GM18861 (cell line): ENCODE results near the gene HACD1.

Experiments used
- ATAC-seq: cut with Tn5 transposase; IDR thresholded peaks from one replicate; pipeline ENCODE4 v1.9.1; 2021; ENCODE audit not compliant: unreplicated experiment

HACD1 gene

DNA sequence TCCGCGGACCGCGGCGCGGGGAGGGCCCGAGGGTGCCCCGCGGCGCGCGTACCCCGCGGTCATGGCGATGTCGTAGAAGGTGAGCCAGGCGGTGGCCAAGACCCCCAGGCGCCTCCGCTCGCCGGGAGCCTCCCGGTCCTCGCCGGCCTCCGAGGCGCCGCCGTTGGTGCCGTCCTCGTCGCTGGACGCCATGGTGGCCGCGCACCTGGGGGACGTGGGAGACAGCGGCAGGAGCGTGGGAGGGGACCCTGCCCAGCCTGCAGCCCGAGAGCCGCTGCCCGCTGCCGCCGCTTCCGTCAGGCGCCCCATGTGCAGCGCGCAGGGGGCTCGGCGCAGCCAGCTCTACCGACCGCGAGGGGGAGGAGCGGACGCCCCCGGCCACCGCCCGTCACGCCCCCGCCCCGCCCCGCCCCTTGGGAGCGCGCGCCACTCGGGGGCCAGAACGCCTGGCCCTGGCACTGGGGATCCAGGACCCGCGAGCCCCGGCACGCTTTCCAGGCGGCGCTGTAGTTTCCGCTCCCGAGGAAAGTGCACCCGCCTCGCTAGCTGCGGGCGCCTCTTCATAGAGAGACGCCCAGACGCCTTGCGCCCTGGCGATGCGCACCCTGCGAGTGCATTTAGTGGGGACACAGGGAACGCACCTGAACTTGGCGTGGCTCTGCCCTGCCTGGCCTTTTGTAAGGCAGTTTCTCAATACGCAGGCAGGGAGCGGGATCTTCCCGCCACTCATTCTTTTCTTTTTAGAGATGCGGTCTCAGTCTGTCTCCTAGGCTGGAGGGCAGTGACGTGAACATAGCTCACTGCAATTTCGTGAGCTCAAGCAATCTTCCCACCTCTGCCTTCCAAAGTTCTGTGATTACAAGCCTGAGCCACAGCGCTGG lies at the start of gene HACD1:
Gene HACD1, minus strand, starts transcription at position 344 of the 881 bp plus-strand sequence. Its CDS starts 35 bp downstream, at position 309.
- ATAC-seq, result peak; percentile 47

- no peak for ATAC-seq
Observed at GRCh38 chr10:17665747-17666146, 48.6 kb upstream of the HACD1 start.

GRCh38 chr10:17663450-17663849 lies 46.3 kb upstream of the HACD1 start:
- ATAC-seq, result no peak

DNA sequence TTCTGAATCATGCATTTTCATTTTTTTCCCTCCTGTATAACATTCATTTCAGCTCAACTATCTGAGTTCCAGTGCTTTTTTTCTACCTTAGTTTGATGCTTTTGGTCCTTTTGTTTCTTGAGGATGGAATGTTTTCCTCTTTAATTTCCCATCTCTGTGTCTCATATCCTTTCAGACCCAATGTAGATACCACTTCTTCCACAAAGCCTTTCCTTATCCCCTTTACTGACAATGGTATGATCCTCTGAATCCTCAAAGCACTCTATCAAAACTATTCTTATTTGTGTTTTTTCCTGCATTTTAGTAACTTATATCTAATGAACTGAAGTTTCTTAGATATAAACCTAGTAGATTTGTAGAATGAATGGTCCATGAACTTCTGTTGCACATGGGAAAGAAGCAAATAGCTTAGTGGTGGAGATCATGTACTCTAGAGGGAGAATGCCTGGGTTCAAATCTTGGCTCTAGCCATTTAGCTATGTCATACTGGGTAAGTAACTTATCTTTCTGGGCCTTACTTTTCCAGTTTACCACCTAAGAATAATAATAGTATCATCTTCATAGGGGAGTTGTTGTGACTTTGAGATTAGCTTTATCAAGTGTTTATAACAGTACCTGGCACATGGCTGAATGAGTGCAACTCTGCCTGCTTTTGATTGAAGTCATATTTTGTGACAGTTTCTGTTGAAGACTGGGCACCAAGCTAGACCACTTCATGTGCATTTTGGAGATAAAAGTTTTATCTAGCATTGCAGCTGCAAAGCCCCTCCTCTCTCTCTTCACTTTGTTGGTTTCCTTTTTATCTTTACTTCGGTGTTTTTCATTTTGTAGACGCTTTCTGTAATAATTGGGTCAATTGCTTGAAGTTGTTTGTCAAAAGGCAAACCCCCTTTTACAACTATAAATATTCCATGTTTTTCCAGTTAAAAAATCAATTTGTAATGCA lies 45.3 kb upstream of the HACD1 start:
- ATAC-seq, result no peak

DNA sequence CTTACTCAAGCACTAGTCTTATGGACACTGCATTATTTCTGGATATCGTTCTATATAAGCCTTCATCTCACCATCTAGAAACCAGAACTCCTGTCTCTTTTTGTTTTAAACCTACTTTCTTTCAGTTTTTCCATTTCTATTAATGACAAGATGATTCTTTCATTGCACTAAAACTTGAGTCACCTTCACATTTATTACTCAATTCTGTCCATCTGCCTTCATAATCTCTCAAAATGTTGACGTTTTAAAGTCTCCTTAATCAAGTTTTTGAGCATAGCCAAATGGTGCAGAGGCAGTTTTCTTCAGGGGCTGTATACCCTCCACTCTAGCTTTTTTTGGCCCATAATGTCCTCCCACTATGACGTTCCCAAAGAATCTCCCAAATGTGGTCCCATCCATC lies 44.3 kb upstream of the HACD1 start:
- no peak for ATAC-seq

- ATAC-seq, result no peak
Observed at GRCh38 chr10:17660921-17661320, 43.7 kb upstream of the HACD1 start.

DNA sequence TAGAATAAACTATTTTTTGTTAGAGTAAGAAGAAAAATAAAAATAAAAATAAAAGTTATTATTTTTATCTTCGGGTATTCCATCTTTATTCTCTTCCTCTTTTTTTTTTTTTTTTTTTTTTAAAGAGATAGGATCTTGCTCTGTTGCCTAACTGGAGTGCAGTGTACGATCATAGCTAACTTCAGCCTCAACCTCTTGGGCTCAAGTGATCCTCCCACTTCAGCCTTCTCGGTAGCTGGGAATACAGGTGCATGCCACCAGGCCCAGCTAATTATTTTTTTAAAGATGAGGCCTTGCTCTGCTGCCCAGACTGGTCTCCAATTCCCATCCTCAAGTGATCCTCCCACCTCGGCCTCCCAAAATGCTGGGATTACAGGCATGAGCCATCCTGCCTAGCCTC lies 42.2 kb upstream of the HACD1 start:
- no peak for ATAC-seq

- no peak for ATAC-seq
Observed at GRCh38 chr10:17657103-17657500, 39.9 kb upstream of the HACD1 start.

- peak; percentile 90 for ATAC-seq
Observed at GRCh38 chr10:17655567-17656146, 38.5 kb upstream of the HACD1 start.

- peak; percentile 2 for ATAC-seq
Observed at GRCh38 chr10:17655009-17655408, 37.8 kb upstream of the HACD1 start.

DNA sequence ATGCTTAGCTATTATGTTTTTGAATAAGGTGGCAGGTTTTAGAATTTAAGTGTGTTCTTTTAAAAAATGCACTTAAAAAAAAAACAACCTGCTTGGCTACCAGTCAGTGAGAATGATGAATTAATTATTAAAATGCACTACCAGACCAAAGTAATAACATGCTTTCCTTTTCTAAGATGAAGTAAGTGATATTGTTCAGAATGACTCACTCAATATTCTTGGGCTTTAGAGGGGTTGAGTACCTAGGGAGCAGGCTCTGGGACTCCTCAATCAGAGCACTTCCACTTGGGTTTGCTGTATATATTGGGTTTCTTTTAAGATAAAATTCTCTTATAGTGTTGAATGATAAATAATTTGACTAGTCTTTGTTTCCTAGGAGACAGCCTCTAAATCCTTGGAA lies 35.4 kb upstream of the HACD1 start:
- peak; percentile 43 for ATAC-seq

DNA sequence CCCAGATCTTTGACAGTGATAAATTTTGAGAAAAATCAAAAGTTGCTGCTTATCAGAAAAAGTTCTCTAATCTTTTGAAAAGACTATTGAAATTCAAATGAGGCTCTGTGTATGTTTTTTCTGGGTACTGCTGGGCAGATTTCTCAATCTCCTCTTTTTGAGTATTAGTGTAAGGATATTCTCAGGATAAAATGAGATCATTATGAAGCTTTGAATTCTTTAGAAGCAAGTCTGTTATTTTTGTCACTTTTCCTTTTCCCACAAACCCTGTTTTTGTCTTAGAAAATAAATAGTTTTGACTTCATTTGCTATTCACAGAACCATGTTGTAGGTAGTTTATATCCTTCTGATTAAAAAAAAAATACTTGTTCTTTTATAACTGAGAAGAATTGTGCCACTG lies 34.7 kb upstream of the HACD1 start:
- no peak for ATAC-seq

DNA sequence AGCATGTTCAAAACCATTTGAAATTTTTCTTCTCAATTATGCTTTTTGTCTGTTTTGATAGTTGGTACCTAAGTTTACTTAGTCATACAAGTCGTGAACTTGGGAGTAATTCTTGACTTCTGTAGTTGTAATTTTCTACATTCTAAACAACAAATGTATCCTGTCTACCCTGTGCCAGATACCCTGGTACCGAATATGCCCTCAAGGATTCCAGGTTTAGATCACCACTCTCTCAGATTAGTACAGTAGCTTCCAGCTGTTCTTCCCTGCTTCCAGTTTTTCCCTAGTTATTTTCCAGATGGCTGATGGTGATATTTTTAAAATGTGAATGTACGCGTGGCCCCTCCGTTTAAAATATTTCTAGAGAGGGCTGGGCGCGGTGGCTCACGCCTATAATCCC lies 33.2 kb upstream of the HACD1 start:
- no peak for ATAC-seq

- ATAC-seq, result no peak
Observed at GRCh38 chr10:17649836-17650235, 32.7 kb upstream of the HACD1 start.

- ATAC-seq, result no peak
Observed at GRCh38 chr10:17649052-17649451, 31.9 kb upstream of the HACD1 start.

- no peak for ATAC-seq
Observed at GRCh38 chr10:17648243-17649035, 31.3 kb upstream of the HACD1 start.

GRCh38 chr10:17647326-17647725 lies 30.2 kb upstream of the HACD1 start:
- no peak for ATAC-seq

DNA sequence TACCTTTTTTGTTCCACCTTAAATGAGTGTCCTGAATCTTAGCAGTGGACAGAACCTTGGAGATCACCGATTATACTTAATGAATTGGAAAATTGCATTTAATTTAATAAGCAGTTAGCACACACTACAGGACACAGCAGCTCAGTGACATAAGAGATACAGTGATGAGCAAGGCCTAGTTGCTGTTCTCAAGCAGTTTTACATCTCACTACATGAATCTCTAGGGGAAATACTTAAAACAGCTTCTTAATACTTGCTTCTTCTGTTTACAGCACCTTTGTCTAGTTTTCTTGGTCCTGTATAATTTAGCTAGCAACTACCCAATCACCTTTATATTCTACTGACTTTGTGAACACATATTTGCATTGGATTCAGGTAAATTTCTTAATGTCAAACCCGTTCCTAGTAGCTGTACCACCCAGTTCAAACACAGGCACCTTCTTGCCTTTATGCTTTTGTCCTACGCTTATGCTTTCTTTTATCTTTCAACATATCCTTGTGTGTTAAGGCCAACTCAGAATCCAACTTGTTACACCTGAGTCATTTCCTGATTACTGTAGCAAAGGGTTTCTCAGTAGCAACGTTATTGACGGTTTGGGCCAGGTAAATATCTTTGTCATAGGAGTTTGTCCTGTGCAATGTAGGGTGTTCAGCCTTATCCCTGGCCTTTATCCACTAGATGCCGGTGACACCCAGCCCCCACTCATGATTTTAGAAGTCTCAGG lies 28.6 kb upstream of the HACD1 start:
- ATAC-seq, result no peak

GRCh38 chr10:17644485-17644943 lies 27.3 kb upstream of the HACD1 start:
- ATAC-seq, result peak; percentile 24
